Measurements from ENCODE around the gene CDC42BPG. TPM values are rescaled to one million over a fixed set of nuclear protein-coding genes. Genes with fewer than 3 reads are reported as not detected.

The CDC42BPG gene
- total and polyA plus RNA-seq, 9 of the 15 experiments (the other 6 are each of a cell fraction or from before 2014, with no cell fraction given): 0.04 to 8.8 (median 2.1) TPM

DNA sequence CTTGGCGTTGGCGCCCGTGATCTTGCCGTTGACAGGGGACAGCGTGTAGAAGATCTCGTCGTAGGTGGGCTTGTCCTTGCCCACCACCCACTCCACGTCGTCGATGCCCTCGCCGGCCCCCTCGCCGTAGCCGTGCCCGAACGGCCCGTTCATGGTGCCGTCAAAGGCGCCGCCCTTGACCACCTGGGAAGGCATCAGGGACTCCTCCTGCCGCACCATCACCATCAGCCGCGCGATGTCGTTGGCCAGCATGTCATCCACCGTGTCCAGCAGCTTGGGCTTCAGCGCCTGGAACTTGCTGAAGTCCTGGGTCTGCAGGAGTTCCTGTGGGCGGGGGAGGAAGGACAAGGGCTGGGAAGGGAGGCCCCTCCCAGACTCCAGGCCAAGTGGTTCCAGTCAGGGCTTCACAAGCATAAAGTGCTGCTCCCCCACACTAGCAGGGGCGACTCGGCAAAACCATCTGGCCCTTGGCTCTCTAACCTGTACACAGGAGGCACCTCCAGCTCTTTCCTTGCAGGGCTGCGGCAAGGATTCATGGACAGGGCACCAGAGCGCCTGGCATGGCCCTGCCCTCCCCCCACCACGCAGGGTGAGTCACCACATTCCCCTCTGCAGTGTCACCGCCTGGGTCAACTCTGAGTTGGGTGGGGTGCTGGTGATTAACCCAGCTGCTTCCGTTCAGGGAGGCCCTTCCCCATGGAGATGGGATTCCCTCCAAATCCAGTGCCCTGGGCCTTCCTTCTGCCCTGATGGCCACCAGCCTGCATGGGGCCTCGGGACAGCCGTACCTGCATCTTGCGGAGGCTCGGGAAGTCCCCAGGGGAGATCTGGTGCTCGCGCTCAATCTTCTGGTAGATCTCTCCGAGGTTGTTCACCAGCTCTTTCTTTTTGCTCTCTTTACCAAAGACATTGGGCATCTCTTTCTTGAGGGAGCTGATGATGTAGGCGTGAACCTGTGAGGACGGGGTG lies 10.4 kb upstream of the CDC42BPG start (continued):
- TF ChIP-seq, protein P1, sequence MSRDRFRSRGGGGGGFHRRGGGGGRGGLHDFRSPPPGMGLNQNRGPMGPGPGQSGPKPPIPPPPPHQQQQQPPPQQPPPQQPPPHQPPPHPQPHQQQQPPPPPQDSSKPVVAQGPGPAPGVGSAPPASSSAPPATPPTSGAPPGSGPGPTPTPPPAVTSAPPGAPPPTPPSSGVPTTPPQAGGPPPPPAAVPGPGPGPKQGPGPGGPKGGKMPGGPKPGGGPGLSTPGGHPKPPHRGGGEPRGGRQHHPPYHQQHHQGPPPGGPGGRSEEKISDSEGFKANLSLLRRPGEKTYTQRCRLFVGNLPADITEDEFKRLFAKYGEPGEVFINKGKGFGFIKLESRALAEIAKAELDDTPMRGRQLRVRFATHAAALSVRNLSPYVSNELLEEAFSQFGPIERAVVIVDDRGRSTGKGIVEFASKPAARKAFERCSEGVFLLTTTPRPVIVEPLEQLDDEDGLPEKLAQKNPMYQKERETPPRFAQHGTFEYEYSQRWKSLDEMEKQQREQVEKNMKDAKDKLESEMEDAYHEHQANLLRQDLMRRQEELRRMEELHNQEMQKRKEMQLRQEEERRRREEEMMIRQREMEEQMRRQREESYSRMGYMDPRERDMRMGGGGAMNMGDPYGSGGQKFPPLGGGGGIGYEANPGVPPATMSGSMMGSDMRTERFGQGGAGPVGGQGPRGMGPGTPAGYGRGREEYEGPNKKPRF (IDR thresholded peaks at IDR 0.05; ENCODE audit: low read depth, low read length): no peak
- TF ChIP-seq, protein P2, sequence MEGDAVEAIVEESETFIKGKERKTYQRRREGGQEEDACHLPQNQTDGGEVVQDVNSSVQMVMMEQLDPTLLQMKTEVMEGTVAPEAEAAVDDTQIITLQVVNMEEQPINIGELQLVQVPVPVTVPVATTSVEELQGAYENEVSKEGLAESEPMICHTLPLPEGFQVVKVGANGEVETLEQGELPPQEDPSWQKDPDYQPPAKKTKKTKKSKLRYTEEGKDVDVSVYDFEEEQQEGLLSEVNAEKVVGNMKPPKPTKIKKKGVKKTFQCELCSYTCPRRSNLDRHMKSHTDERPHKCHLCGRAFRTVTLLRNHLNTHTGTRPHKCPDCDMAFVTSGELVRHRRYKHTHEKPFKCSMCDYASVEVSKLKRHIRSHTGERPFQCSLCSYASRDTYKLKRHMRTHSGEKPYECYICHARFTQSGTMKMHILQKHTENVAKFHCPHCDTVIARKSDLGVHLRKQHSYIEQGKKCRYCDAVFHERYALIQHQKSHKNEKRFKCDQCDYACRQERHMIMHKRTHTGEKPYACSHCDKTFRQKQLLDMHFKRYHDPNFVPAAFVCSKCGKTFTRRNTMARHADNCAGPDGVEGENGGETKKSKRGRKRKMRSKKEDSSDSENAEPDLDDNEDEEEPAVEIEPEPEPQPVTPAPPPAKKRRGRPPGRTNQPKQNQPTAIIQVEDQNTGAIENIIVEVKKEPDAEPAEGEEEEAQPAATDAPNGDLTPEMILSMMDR (IDR thresholded peaks at IDR 0.05 in 2 of 3, conservative IDR thresholded peaks at IDR 0.05 in 1 of 3; ENCODE audit: insufficient read depth in 2 of 3, low read depth in 1 of 3, low read length in 3 of 3): no peak
- peak; percentile 73; the same call in 1 of the 2 replicates for TF ChIP-seq EP300 (IDR thresholded peaks at IDR 0.05; ENCODE audit: low read length)
- TF ChIP-seq HMG20A (CRISPR knock-in tag; conservative IDR thresholded peaks at IDR 0.05): no peak
- no peak for TF ChIP-seq ZNF324 (CRISPR knock-in tag; IDR thresholded peaks at IDR 0.05)
- TF ChIP-seq, protein P3, sequence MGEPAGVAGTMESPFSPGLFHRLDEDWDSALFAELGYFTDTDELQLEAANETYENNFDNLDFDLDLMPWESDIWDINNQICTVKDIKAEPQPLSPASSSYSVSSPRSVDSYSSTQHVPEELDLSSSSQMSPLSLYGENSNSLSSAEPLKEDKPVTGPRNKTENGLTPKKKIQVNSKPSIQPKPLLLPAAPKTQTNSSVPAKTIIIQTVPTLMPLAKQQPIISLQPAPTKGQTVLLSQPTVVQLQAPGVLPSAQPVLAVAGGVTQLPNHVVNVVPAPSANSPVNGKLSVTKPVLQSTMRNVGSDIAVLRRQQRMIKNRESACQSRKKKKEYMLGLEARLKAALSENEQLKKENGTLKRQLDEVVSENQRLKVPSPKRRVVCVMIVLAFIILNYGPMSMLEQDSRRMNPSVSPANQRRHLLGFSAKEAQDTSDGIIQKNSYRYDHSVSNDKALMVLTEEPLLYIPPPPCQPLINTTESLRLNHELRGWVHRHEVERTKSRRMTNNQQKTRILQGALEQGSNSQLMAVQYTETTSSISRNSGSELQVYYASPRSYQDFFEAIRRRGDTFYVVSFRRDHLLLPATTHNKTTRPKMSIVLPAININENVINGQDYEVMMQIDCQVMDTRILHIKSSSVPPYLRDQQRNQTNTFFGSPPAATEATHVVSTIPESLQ (CRISPR knock-in tag; IDR thresholded peaks at IDR 0.05): peak; percentile 64; the same call in 1 of the 2 replicates
- 0 out of 4 replicates have a peak, but pooled peaks of 1 of the 2 experiments have one; percentile 3 for TF ChIP-seq SIN3A (IDR thresholded peaks at IDR 0.05; ENCODE audit: borderline replicate concordance in 2 of 2, control insufficient read depth in 1 of 2, low read depth in 2 of 2, low read length in 2 of 2)
- TF ChIP-seq, protein P4, sequence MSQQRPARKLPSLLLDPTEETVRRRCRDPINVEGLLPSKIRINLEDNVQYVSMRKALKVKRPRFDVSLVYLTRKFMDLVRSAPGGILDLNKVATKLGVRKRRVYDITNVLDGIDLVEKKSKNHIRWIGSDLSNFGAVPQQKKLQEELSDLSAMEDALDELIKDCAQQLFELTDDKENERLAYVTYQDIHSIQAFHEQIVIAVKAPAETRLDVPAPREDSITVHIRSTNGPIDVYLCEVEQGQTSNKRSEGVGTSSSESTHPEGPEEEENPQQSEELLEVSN (IDR thresholded peaks at IDR 0.05; ENCODE audit: borderline replicate concordance in 1 of 2, extremely low read depth in 1 of 2, insufficient read depth in 1 of 2, insufficient read length in 1 of 2, low read depth in 1 of 2, low read length in 1 of 2, poor library complexity in 1 of 2, severe bottlenecking in 1 of 2): peak in 1 of 2 experiments; percentile 60
- TF ChIP-seq ZBTB7A (IDR thresholded peaks at IDR 0.05; ENCODE audit: borderline replicate concordance, control insufficient read depth, low read depth, low read length): peak; percentile 55; the same call in 1 of the 2 replicates
- TF ChIP-seq ZNF644 (tag; IDR thresholded peaks at IDR 0.05; ENCODE audit: low read depth): no peak
- TF ChIP-seq MAFG (tag; conservative IDR thresholded peaks at IDR 0.05): 0 out of 2 replicates have a peak, but pooled peaks have one; percentile 25
- no peak for TF ChIP-seq RBM15 (IDR thresholded peaks at IDR 0.05; ENCODE audit: insufficient read depth, low read length)
- TF ChIP-seq, protein P5, sequence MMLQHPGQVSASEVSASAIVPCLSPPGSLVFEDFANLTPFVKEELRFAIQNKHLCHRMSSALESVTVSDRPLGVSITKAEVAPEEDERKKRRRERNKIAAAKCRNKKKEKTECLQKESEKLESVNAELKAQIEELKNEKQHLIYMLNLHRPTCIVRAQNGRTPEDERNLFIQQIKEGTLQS (IDR thresholded peaks at IDR 0.05): peak; percentile 100
- TF ChIP-seq, protein P5 (CRISPR knock-in tag; conservative IDR thresholded peaks at IDR 0.05): peak; percentile 99
- TF ChIP-seq BRD9 (IDR thresholded peaks at IDR 0.05; ENCODE audit: low read depth, partially characterized antibody): no peak

Measured in K562 (cell line).